ENCODE data around the gene BMP2.

Gene BMP2

GRCh38 chr20:6828794-6829423, 61.4 kb downstream of the BMP2 start:
- H3K9me3 ChIP-seq (ENCODE audit: control insufficient read depth in 1 of 2, low read length in 2 of 2): no peaks in the 10 kb centered on the region
- H3K27me3 ChIP-seq (ENCODE audit: control insufficient read depth in 1 of 2, insufficient read depth in 2 of 2, low read length in 2 of 2): no peaks in the 10 kb centered on the region
- no peak overlapping the region for H3K27ac ChIP-seq (ENCODE audit: low read depth, low read length)
- no peaks in the 10 kb centered on the region for H3K36me3 ChIP-seq (ENCODE audit: control insufficient read depth in 1 of 2, insufficient read depth in 2 of 2, low read length in 2 of 2)
- no peak overlapping the region for H3K9ac ChIP-seq (ENCODE audit: low read depth in 1 of 2, low read length in 2 of 2)
- H3K4me3 ChIP-seq (ENCODE audit: low read depth in 1 of 2, low read length in 2 of 2): no peak overlapping the region
- no peaks in the 10 kb centered on the region for H3K4me1 ChIP-seq (ENCODE audit: control insufficient read depth in 1 of 2, insufficient read depth in 2 of 2, low read length in 2 of 2)

GRCh38 chr20:6829510-6830116, 62.1 kb downstream of the BMP2 start:
- H3K9ac ChIP-seq (ENCODE audit: low read depth in 1 of 2, low read length in 2 of 2): no peak overlapping the region
- H3K27me3 ChIP-seq (ENCODE audit: control insufficient read depth in 1 of 2, insufficient read depth in 2 of 2, low read length in 2 of 2): no peaks in the 10 kb centered on the region
- no peak overlapping the region for H3K27ac ChIP-seq (ENCODE audit: low read depth, low read length)
- H3K4me3 ChIP-seq (ENCODE audit: low read depth in 1 of 2, low read length in 2 of 2): no peak overlapping the region
- no peaks in the 10 kb centered on the region for H3K4me1 ChIP-seq (ENCODE audit: control insufficient read depth in 1 of 2, insufficient read depth in 2 of 2, low read length in 2 of 2)
- no peaks in the 10 kb centered on the region for H3K9me3 ChIP-seq (ENCODE audit: control insufficient read depth in 1 of 2, low read length in 2 of 2)
- no peaks in the 10 kb centered on the region for H3K36me3 ChIP-seq (ENCODE audit: control insufficient read depth in 1 of 2, insufficient read depth in 2 of 2, low read length in 2 of 2)

Data from duodenal mucosa (tissue), 2 donors.